Lower lobe of right lung (tissue), 2 donors: ENCODE results near the gene NEDD4L. TPM values are rescaled to one million over a fixed set of nuclear protein-coding genes. Genes with fewer than 3 reads are reported as not detected.
"Not testable (repeated sequence)": the region's sequence is repeated elsewhere in the genome, so short reads cannot be mapped to it uniquely, and the experiment has no call there.

Experiments used
- ATAC-seq, 2 donors: fragments of 200-7000 bp; cut with Tn5 transposase; one replicate each; pipeline ENCODE4 v1.9.1; 2020 to 2022; ENCODE audit warnings: mild to moderate bottlenecking in 2 of 2, moderate library complexity in 2 of 2
- DNase-seq: peaks from one replicate; pipeline ENCODE4 v3.0.0-alpha.2; 2020
- H3K27ac ChIP-seq: fragments of 200-600 bp; one replicate; pipeline ENCODE4 v1.8.0; 2022
- H3K27me3 ChIP-seq: fragments of 200-600 bp; one replicate; pipeline ENCODE4 v1.8.0; 2022; ENCODE audit warnings: low read depth
- H3K36me3 ChIP-seq: fragments of 200-600 bp; one replicate; pipeline ENCODE4 v1.8.0; 2022; ENCODE audit warnings: mild to moderate bottlenecking
- H3K4me1 ChIP-seq: fragments of 200-600 bp; one replicate; pipeline ENCODE4 v1.8.0; 2022
- H3K4me3 ChIP-seq: fragments of 200-600 bp; one replicate; pipeline ENCODE4 v1.8.0; 2022; ENCODE audit warnings: mild to moderate bottlenecking
- H3K9me3 ChIP-seq: fragments of 200-600 bp; one replicate; pipeline ENCODE4 v1.8.0; 2022
- intact Hi-C: fragments of 100-400 bp; cut with DNase I; formaldehyde crosslinking; loops from one replicate; pipeline ENCODE4 v1.11.0; 2022
- total RNA-seq: library from RNA; stranded (reverse); fragmentation: NEBNext Ultra II Directional; extraction: Animal tissue kit (Norgen Biotek cat#: 25700); gene quantifications from one replicate; pipeline ENCODE4 v1.2.1, GENCODE V29; 2021
- TF ChIP-seq, protein P1 (sequence below): fragments of 200-600 bp; IDR thresholded peaks from one replicate; pipeline ENCODE4 v1.8.0; 2022; ENCODE audit warnings: antibody characterized with exemption, mild to moderate bottlenecking
- donor health status: DM: no; HTN: yes; CAD: no; lungs with severe emphysema.

NEDD4L gene
- total RNA-seq, 1 donor from 2014 or later: 203 TPM

DNA sequence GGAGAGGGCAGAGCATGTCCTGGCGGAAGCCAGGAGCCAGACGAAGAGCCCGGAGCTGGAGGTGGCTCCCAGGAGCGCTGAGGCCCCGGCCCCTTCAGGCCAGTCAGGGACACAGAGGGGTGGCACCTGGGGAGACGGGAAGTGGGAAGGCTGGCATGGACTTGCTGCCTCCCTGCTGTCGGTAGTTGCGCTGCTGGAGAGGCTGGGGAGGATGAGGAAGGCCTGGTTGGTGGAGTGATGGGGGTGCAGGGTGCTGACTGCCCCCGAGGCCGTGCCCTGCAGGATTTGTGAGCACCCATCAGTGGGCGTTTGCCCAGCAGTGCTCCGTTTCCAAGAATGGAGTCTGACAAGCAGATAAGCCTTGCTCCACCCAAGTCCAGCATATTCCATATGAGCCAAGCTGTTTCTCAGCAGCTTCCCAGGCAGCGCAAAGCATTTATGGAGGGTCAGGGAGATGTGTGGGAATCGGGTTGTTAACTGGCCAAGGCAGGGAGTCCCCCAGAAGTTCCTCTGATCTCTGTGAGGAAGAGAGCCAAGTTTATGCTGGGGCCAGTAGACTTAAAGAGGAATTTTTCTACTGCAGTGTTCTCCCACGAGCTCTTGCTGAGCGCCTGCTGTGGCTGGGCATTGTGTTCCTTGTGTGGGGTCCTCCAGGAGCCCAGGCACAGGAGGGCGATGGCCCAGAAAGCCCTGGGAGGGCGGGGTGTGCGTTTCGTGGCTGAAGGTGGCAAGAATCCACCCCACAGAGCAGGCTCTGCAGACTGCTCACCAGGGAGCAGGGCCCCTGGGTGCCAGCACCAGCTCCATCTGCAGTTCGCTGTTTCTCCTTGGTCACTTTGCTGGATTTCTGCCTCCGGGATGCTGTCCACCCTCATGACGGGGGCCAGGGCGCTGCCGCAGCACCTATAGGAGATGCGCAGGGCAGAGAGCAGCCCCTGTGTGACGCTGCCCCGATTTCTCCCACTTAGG is 334.7 kb downstream of the NEDD4L start:
- no peak for DNase-seq
- intact Hi-C loops: no loop called here
- H3K36me3 ChIP-seq: peaks cover 69% of the 10 kb centered on the region

GRCh38 chr18:58379443-58379842 is 335.4 kb downstream of the NEDD4L start:
- Histone ChIP-seq H3K4me3 (no peak overlapping the region), H3K36me3 (peaks cover 69% of the 10 kb centered on the region), H3K27me3 (no peaks in the 10 kb centered on the region), H3K9me3 (no peaks in the 10 kb centered on the region), H3K27ac (no peak overlapping the region), H3K4me1 (no peaks in the 10 kb centered on the region)
- no peak for DNase-seq
- TF ChIP-seq, protein P1, sequence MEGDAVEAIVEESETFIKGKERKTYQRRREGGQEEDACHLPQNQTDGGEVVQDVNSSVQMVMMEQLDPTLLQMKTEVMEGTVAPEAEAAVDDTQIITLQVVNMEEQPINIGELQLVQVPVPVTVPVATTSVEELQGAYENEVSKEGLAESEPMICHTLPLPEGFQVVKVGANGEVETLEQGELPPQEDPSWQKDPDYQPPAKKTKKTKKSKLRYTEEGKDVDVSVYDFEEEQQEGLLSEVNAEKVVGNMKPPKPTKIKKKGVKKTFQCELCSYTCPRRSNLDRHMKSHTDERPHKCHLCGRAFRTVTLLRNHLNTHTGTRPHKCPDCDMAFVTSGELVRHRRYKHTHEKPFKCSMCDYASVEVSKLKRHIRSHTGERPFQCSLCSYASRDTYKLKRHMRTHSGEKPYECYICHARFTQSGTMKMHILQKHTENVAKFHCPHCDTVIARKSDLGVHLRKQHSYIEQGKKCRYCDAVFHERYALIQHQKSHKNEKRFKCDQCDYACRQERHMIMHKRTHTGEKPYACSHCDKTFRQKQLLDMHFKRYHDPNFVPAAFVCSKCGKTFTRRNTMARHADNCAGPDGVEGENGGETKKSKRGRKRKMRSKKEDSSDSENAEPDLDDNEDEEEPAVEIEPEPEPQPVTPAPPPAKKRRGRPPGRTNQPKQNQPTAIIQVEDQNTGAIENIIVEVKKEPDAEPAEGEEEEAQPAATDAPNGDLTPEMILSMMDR: no peak
- ATAC-seq: no peak
- intact Hi-C loops: no loop called here

More for the DNA sequence above, 334.7 kb downstream of the NEDD4L start:
- Histone ChIP-seq H3K4me1 (no peaks in the 10 kb centered on the region), H3K9me3 (no peaks in the 10 kb centered on the region), H3K4me3 (no peak overlapping the region), H3K27ac (no peak overlapping the region), H3K27me3 (no peaks in the 10 kb centered on the region)
- TF ChIP-seq, protein P1: no peak
- ATAC-seq: peak in 1 of 2 donors; percentile 4

GRCh38 chr18:58380113-58380512 is 336.1 kb downstream of the NEDD4L start:
- H3K9me3 ChIP-seq, H3K4me1 ChIP-seq, DNase-seq, H3K27me3 ChIP-seq, H3K27ac ChIP-seq, H3K4me3 ChIP-seq, ATAC-seq, intact Hi-C loops: not testable (repeated sequence)
- H3K36me3 ChIP-seq: peaks cover 69% of the 10 kb centered on the region

DNA sequence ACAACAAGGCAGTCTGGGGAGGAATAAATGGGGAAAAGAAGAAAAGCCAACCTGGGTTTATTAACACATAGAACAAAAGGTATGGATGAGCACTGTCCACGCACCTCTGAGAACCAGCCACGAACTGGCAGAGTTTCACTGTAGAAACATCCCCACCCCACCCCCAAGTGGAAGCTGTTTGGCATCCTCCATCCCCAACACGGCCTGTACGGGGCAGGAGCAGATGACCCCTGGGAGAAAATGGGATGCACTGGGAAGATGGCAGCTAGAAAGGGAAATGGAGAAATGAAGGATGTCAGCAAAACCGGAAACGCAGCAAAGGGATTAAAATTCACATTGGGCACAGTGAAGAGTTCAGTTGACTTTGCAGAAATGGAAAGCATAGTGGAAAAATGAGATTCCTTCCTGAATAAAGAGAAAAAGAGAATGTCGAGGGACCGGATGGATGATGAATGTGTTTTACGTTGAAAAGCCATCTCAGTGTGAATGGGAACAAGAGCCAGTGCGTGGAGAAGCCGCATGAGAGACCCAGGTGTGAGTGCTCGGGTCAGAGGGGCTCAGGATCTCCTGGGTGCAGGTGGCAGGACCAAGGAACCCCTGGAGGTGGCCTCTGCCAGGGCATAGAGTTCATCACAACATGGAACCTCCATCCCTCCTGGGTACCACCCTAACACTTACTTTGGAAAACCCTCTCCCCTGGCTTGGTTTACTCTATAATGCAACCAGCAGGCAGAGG is 337.8 kb downstream of the NEDD4L start:
- Histone ChIP-seq H3K27ac (no peak overlapping the region), H3K27me3 (no peaks in the 10 kb centered on the region), H3K4me1 (no peaks in the 10 kb centered on the region), H3K36me3 (peaks cover 77% of the 10 kb centered on the region), H3K9me3 (no peaks in the 10 kb centered on the region), H3K4me3 (no peak overlapping the region)
- ATAC-seq (no peak), DNase-seq (no peak)
- TF ChIP-seq, protein P1: no peak
- intact Hi-C loops: no loop called here

DNA sequence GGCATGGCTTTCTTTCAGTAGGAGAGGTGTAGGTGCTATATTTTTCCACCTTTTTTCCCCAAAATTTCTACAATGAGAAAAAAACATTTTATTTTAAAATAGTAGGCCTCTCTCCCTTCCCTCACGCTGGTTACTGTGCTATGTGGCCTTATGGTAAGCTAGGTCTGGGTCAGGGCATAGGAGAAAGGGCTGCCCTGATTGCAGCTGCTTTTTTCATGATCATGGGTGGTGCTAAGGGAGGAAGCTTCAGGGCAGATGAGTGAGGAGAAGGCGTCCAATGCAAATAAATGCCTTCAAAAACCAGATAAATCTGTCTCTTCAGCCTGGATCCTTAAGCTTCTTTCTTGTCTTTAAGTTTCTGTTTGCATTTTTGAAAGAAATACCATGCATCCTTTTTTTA is 338.4 kb downstream of the NEDD4L start:
- DNase-seq: no peak
- H3K4me1 ChIP-seq: no peaks in the 10 kb centered on the region
- peaks cover 78% of the 10 kb centered on the region for H3K36me3 ChIP-seq
- TF ChIP-seq, protein P1: no peak
- H3K27ac ChIP-seq: no peak overlapping the region
- H3K27me3 ChIP-seq: no peaks in the 10 kb centered on the region
- no peaks in the 10 kb centered on the region for H3K9me3 ChIP-seq
- no peak for ATAC-seq
- intact Hi-C loops: no loop called here
- H3K4me3 ChIP-seq: no peak overlapping the region

DNA sequence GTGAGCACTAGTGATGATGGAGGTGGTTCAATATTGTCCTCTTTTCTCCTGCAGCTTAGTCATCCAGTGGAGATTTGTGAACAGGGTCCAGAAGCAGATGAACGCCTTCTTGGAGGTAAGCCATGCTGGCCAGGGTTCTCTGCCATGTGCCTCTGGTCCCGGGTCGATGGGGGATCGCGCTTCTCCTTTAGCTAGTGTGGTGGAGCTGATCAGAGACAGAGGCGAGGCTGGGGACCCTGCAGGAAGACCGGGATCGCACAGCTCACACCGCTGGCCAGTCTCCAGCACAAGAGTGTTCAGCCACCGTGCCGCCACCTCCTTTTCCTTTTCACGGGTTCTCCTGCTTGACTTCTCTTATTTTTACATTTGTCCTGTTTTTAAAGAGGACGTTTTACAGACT is 341.4 kb downstream of the NEDD4L start:
- Histone ChIP-seq H3K9me3 (no peaks in the 10 kb centered on the region), H3K36me3 (peaks cover 83% of the 10 kb centered on the region), H3K4me3 (no peak overlapping the region), H3K27me3 (no peaks in the 10 kb centered on the region), H3K4me1 (no peaks in the 10 kb centered on the region), H3K27ac (no peak overlapping the region)
- ATAC-seq (no peak), DNase-seq (no peak)
- TF ChIP-seq, protein P1: no peak
- intact Hi-C loops: no loop called here
